Renal pelvis (tissue), 4 donors: Measurements from ENCODE around the gene C1orf21. TPM values are rescaled to one million over a fixed set of nuclear protein-coding genes. Genes with fewer than 3 reads are reported as not detected.

ENCODE experiments used
- DNase-seq: peaks from one replicate; pipeline ENCODE4 v3.0.0-alpha.2; 2013
- polyA plus RNA-seq, 3 donors: library from polyadenylated mRNA; unstranded; fragments of 120-200 nt; gene quantifications; one replicate each; pipeline ENCODE4 v1.2.1, GENCODE V29; 2013; ENCODE audit not compliant: insufficient read length in 3 of 3

The C1orf21 gene
- polyA plus RNA-seq, 3 donors: 28.2 to 31.9 (median 29.2) TPM

GRCh38 chr1:184552446-184552845, 165.6 kb downstream of the C1orf21 start:
- DNase-seq: no peak

DNA sequence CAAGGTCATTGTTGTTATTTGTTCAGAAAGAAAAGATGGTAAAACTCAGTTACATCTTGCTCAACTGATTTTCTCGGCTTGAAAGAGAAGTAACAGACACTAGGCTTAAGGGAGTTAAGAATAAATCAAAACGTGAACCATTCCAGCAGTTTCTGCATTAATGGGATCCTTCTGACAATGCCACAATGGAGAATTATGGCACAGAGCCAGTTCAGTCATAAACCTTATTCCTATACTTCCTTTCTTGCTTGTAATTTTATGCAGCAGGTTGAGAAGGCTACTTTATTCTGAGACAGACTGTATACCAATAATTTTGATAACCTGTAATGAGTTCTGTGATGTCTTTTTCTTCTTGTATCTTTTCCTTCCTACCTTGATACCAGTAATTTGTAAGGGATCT, 167.0 kb downstream of the C1orf21 start:
- DNase-seq: no peak

GRCh38 chr1:184555665-184556641, 169.1 kb downstream of the C1orf21 start:
- DNase-seq: no peak

DNA sequence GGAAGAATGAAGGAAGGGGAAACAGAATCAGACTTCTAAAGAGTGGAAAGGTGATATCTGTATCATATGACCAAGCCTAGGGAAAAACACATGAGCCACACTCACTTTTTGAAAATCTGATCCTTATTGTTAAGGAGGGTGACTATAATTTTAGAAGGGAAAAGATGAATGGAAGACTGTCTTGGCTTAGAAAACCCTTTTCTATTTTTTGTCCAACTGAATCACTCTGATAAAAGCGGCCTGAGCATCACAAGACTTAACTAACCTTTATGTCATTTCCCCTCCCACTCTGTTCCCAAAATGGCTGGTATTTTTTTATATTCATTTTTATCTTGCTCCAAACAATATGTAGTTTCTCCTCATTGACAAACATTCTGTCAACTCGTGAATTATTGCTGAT, 169.8 kb downstream of the C1orf21 start:
- DNase-seq: no peak

DNA sequence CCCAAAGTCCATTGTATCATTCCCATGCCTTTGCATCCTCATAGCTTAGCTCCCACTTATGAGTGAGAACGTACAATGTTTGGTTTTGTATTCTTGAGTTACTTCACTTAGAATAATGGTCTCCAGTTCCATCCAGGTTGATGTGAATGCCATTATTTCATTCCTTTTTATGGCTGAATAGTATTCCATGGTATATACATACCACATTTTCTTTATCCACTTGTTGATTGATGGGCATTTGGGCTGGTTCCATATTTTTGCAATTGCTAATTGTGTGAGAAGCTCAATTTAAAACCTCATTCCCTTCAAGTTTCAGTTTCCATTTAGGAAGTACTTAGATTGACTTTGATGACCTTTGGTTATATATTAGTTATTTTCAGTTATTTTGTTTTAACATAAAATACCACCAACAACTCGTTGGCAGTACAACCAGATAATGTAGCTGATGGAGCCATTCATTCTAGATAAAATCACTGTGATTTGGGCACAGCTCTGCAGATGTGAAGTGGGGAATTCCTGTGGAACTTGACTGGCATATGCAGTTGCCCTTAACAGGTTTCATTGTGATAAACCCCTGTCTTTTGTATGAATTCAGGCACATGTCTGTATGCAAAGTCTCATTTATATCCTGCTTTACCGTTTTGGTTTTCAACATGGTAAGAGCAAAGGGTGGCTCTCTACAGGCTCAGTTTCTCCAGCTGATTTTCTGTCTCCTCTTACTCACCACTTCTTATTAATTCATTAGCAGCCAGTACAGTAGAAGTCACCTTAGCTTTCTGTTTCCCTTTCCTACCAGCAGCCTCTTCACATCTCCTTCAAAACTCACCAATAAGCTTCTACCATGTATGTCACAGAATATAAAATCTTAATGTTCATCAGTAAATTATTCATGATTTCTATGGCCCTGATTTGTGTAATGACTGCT, 170.9 kb downstream of the C1orf21 start:
- DNase-seq: no peak

- no peak for DNase-seq
Observed at GRCh38 chr1:184558691-184559090, 171.9 kb downstream of the C1orf21 start.

GRCh38 chr1:184559117-184559713, 172.4 kb downstream of the C1orf21 start:
- DNase-seq: no peak

GRCh38 chr1:184562806-184563205, 176.0 kb downstream of the C1orf21 start:
- no peak for DNase-seq

DNA sequence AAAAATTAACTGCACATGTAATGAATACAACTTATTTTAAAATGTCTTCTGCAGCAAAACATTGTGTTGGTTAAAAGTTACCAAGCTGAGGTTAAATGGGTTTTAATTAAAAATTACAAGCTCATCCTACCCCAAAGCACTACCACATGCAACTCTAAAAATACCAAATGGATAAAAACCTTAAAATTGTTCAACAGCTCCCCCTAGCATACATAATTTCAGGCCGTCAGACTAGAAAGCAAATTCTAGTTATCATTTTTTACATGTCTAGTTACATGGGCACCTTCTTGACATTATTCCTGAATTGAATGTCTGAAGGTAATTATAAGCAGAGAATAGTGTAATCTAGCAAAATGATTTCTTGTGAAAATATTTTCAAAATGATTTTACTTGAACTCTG, 176.5 kb downstream of the C1orf21 start:
- no peak for DNase-seq

- DNase-seq: no peak
Observed at GRCh38 chr1:184567009-184567408, 180.2 kb downstream of the C1orf21 start.

- DNase-seq: no peak
Observed at GRCh38 chr1:184567637-184568036, 180.8 kb downstream of the C1orf21 start.

GRCh38 chr1:184568148-184568547, 181.3 kb downstream of the C1orf21 start:
- no peak for DNase-seq

- DNase-seq: no peak
Observed at GRCh38 chr1:184569106-184569505, 182.3 kb downstream of the C1orf21 start.

DNA sequence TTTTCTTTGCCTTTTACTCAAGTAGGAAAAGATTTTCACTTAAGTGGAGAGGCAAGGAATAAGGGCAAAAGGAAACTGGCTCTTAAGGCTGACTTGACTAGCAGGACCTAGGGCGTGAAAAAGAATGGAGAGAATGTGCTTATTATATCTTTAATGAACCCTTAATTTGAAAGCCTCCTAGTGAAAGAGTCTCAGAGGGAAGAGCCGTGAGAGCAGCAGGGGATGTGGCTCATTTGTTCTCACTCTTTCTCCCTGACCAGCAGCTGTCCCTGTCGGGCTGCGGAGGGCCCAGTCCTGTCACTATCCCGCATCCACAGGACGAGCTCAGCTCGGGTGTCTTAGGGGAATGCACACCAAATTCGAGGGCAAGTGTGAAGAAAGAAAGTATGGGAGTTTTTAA, 187.8 kb downstream of the C1orf21 start:
- DNase-seq: no peak

GRCh38 chr1:184576822-184577221, 190.0 kb downstream of the C1orf21 start:
- DNase-seq: no peak

DNA sequence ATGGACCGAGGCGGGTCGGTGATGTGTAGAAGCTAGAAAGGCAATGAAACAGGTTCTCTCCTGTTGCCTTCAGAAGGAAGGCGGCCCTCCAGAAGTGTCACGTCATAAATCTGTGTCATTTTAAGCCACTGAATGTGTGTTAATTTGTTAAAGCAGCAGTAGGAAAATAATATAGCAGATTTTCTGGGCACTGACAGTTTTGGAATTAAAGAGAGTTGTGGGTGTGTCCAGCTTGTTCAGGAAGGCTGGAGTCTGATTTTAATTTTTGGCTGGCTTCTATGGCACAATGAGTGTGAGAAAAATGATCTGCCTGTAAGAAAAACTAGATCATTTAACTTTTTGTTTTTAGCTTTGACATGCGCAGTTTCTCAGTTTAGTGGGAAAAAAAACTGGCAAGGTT, 190.5 kb downstream of the C1orf21 start:
- no peak for DNase-seq

DNA sequence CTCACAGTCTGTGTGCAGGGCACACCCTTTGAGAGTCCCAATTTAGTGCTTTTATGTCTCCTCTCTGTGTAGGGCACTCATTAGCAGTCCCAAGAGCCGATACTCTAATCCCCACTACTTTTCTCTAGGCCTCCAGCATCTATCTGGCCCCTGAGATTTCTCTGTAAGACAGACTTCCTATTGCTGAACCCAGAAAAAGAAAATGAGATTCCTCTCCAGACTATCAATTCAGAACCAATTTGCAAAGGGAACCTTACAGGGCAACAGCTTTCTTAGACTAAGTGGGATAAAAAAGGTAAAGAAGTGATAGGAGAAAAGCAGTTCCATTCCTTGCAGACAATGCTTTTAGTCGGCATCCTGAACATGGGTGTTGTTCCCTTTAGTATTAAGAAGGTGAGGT, 195.6 kb downstream of the C1orf21 start:
- no peak for DNase-seq

- no peak for DNase-seq
Observed at GRCh38 chr1:184583849-184584248, 197.0 kb downstream of the C1orf21 start.

DNA sequence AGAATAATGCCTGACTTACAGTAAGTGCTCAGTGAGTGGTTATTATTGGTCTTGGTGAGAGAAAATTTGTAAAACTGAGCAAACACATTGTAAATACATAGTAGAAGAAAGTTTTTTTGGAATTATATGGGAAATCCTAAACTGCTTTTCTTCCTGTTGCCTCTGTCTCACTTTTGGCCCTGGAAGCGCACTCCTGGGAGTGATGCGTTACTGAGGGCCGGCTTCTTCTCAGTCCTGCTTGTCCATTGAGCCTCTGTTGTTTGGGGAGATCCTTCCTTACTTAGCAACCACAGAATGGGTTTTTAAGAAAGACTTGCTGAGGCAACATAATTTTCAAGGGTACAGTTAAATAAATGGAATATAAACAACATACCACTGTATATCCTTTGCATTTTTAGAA, 201.9 kb downstream of the C1orf21 start:
- no peak for DNase-seq

DNA sequence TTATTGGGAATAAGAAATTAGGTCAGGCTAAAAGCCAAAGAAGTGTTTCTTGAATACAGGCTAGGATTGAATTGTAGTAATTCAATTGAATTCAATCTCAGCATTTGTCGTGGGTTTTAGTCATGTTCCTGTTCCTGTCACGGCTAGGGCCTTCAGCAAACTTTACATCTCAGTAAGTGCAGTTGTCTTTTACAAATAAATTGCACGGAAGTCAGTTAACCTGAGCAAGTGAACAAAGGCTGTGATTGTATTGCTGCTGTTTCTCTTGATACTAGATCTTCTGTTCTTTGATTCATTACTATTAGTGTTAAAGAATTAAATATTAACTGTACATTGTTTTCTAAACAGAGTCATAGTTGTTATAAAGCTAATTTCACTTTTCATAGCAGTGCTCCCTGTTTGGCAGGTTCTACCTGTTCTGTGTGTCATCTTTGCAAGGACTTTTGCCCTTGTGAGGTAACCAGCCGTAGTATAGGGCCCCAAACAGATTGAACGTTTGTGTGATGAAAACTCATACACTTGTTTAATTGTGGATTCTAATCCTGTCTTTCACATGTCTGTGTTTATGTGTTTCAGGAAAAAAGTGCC, 203.4 kb downstream of the C1orf21 start:
- peak; percentile 29 for DNase-seq

- DNase-seq: no peak
Observed at GRCh38 chr1:184593597-184593996, 206.8 kb downstream of the C1orf21 start.

DNA sequence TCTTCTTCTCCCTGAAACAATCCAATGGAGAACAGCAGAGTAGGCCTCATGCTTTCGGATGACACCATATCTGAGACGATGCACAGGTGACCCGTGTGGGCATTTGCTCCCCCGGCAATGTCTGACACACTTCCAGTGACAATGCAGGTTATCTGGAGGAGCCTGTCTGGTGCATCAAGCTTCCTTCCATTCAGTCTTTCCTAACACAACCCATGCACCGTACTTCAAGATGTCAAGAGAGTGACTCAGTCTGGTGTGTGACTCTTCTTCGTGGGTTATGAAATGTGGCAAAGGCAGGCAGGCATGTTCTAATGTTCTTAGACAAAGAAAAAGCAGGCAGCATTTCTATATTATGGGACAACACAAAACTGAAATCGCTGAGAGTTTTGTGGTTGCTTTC, 208.8 kb downstream of the C1orf21 start:
- no peak for DNase-seq
